Kidney (tissue), 14 donors: ENCODE results near the gene NHSL2. TPM values are rescaled to one million over a fixed set of nuclear protein-coding genes. Genes with fewer than 3 reads are reported as not detected.
"Not testable (repeated sequence)": the region's sequence is repeated elsewhere in the genome, so short reads cannot be mapped to it uniquely, and the experiment has no call there.

ENCODE experiments used
- DNase-seq, 5 donors: peaks; one replicate each; pipeline ENCODE4 v3.0.0-alpha.2; 2013 to 2020
- FAIRE-seq: peaks from 2 replicates; lab custom pipeline; 2012; peaks lifted over from hg19 to GRCh38; lab: Jason Lieb, UNC
- H3K27ac ChIP-seq, 2 donors: one replicate each; pipeline ENCODE4 v1.7.0; 2013; ENCODE audit warnings: low read depth in 2 of 2, low read length in 2 of 2, inconsistent platforms in 1 of 2
- H3K27me3 ChIP-seq: one replicate; pipeline ENCODE4 v1.7.1; 2013; ENCODE audit warnings: low read length, inconsistent platforms; ENCODE audit not compliant: control insufficient read depth, insufficient read depth
- H3K36me3 ChIP-seq, 3 donors: one replicate each; pipeline versions ENCODE4 v1.7.0 to v1.7.1; 2013; ENCODE audit warnings: low read length in 3 of 3, control low read depth in 1 of 3, inconsistent platforms in 1 of 3; ENCODE audit not compliant: insufficient read depth in 3 of 3, control insufficient read depth in 2 of 3
- H3K4me1 ChIP-seq, 3 donors: one replicate each; pipeline versions ENCODE4 v1.7.0 to v1.7.1; 2013; ENCODE audit warnings: low read length in 3 of 3, inconsistent platforms in 1 of 3, low read depth in 1 of 3; ENCODE audit not compliant: control insufficient read depth in 2 of 3, insufficient read depth in 2 of 3
- H3K4me3 ChIP-seq, 3 donors: one replicate each; pipeline versions ENCODE4 v1.7.0 to v1.8.1; 2013; ENCODE audit warnings: low read length in 3 of 3, control low read depth in 1 of 3, inconsistent platforms in 1 of 3
- H3K9ac ChIP-seq, 3 donors: one replicate each; pipeline versions ENCODE4 v1.7.0 to v1.7.1; 2013; ENCODE audit warnings: low read length in 3 of 3, control low read depth in 1 of 3, inconsistent platforms in 1 of 3
- H3K9me3 ChIP-seq, 3 donors: one replicate each; pipeline versions ENCODE4 v1.7.0 to v1.7.1; 2013; ENCODE audit warnings: low read length in 3 of 3, control low read depth in 1 of 3, inconsistent platforms in 1 of 3; ENCODE audit not compliant: control insufficient read depth in 2 of 3, insufficient read depth in 1 of 3
- CTCF ChIP-seq: IDR thresholded peaks from 3 replicates; pipeline ENCODE4 v1.5.1; 2012; ENCODE audit warnings: mild to moderate bottlenecking, moderate library complexity, borderline replicate concordance; ENCODE audit not compliant: insufficient read depth; ENCODE audit errors: extremely low read depth
- intact Hi-C: fragments of 100-400 bp; cut with DNase I; formaldehyde crosslinking; loops from one replicate; pipeline ENCODE4 v1.11.1; 2022
- polyA plus RNA-seq: library from polyadenylated mRNA; stranded (reverse); fragments of 350-450 nt; fragmentation: Illumina TruSeq; extraction: RNeasy Lipid Tissue Mini Kit (QIAGEN cat#74804); gene quantifications from one replicate; pipeline ENCODE4 v1.2.3, GENCODE V29; 2014; ENCODE audit warnings: low read depth, low replicate concordance; ENCODE audit not compliant: insufficient read depth
- total RNA-seq: library from RNA; stranded (reverse); fragmentation: NEBNext Ultra II Directional; extraction: Animal tissue kit (Norgen Biotek cat#: 25700); gene quantifications from one replicate; pipeline ENCODE4 v1.2.1, GENCODE V29; 2021
- donor health status: control.
- donor health status: control.
- donor health status: control.
- donor health status: control.
- donor health status: control.
- donor health status: DM: yes; HTN: yes; CAD: no.
- donor health status: Normal renal cell carcinoma (clear cell type).

The NHSL2 gene
- total and polyA plus RNA-seq, 2 donors from 2014 or later: 1.3 to 10.8 TPM

- intact Hi-C loops: no loop called here
- Histone ChIP-seq H3K27me3 (no peaks in the 10 kb centered on the region), H3K9me3 (no peaks in the 10 kb centered on the region), H3K4me3 (no peak overlapping the region), H3K36me3 (no peaks in the 10 kb centered on the region), H3K27ac (no peak overlapping the region), H3K4me1 (no peaks in the 10 kb centered on the region), H3K9ac (no peak overlapping the region)
- TF ChIP-seq CTCF: no peak
- FAIRE-seq (no peak), DNase-seq (peak in 1 of 5 donors; percentile 71)
Observed at GRCh38 chrX:71871367-71871766, 39.3 kb upstream of the NHSL2 start.

- no peak for TF ChIP-seq CTCF
- Histone ChIP-seq H3K9me3 (no peaks in the 10 kb centered on the region), H3K4me1 (no peaks in the 10 kb centered on the region), H3K9ac (no peak overlapping the region), H3K27ac (no peak overlapping the region), H3K27me3 (no peaks in the 10 kb centered on the region), H3K36me3 (no peaks in the 10 kb centered on the region), H3K4me3 (no peak overlapping the region)
- peak in 1 of 5 donors; percentile 75 for DNase-seq
- intact Hi-C loops: no loop called here
- no peak for FAIRE-seq
Observed at GRCh38 chrX:71872542-71873458, 37.8 kb upstream of the NHSL2 start.

GRCh38 chrX:71873459-71873833 is 37.2 kb upstream of the NHSL2 start:
- no peak for FAIRE-seq
- no peak for TF ChIP-seq CTCF
- intact Hi-C loops: no loop called here
- no peak overlapping the region for H3K4me3 ChIP-seq
- no peak overlapping the region for H3K27ac ChIP-seq
- H3K27me3 ChIP-seq: no peaks in the 10 kb centered on the region
- H3K9me3 ChIP-seq: no peaks in the 10 kb centered on the region
- no peak overlapping the region for H3K9ac ChIP-seq
- H3K36me3 ChIP-seq: no peaks in the 10 kb centered on the region
- H3K4me1 ChIP-seq: no peaks in the 10 kb centered on the region
- no peak for DNase-seq

GRCh38 chrX:71876841-71877240 is 33.8 kb upstream of the NHSL2 start:
- FAIRE-seq, H3K9me3 ChIP-seq, DNase-seq, H3K4me3 ChIP-seq, intact Hi-C loops, H3K27me3 ChIP-seq, H3K9ac ChIP-seq, H3K36me3 ChIP-seq, H3K27ac ChIP-seq, H3K4me1 ChIP-seq: not testable (repeated sequence)
